Activated CD8-positive, alpha-beta T cell treated with anti-CD3 and anti-CD28 coated beads for 36 hours (primary cell): ENCODE data around the gene CYP20A1. TPM values are rescaled to one million over a fixed set of nuclear protein-coding genes. Genes with fewer than 3 reads are reported as not detected.
A peak's percentile ranks its signal among the peaks of the same experiment; 100 is the strongest.

ENCODE experiments used
- ATAC-seq: fragments of 200-7000 bp; cut with Tn5 transposase; one replicate; pipeline ENCODE4 v1.10.0; 2021; ENCODE audit warnings: mild to moderate bottlenecking, moderate library complexity
- CTCF ChIA-PET: fragments of 350-600 bp; sonication (Branson Sonifier 250); formaldehyde crosslinking; loops from one replicate; lab custom pipeline; 2021; ENCODE audit warnings: antibody characterized with exemption; lab: Charles Lee
- POLR2A ChIA-PET: fragments of 350-600 bp; sonication (Branson Sonifier 250); formaldehyde crosslinking; loops from one replicate; lab custom pipeline; 2021; ENCODE audit warnings: antibody characterized with exemption; lab: Charles Lee
- DNase-seq: peaks from one replicate; pipeline ENCODE4 v3.0.0-alpha.2; 2020
- H3K27ac Mint-ChIP-seq: one replicate; pipeline ENCODE4 v1.8.0; 2021; ENCODE audit warnings: mild to moderate bottlenecking, mixed read lengths
- H3K27me3 Mint-ChIP-seq: one replicate; pipeline ENCODE4 v1.8.0; 2021; ENCODE audit warnings: mixed read lengths
- H3K36me3 Mint-ChIP-seq: one replicate; pipeline ENCODE4 v1.8.0; 2021; ENCODE audit warnings: low read depth, mixed read lengths
- H3K4me1 Mint-ChIP-seq: one replicate; pipeline ENCODE4 v1.8.0; 2021; ENCODE audit warnings: low read depth, mixed read lengths
- H3K4me3 Mint-ChIP-seq: one replicate; pipeline ENCODE4 v1.8.0; 2021; ENCODE audit warnings: mild to moderate bottlenecking, moderate library complexity, mixed read lengths
- H3K9me3 Mint-ChIP-seq: one replicate; pipeline ENCODE4 v1.8.0; 2021; ENCODE audit warnings: mixed read lengths
- CTCF ChIP-seq: fragments of 200-600 bp; IDR thresholded peaks from one replicate; pipeline ENCODE4 v1.8.0; 2022; ENCODE audit warnings: antibody characterized with exemption, mild to moderate bottlenecking
- intact Hi-C: fragments of 100-400 bp; cut with micrococcal nuclease; formaldehyde crosslinking; loops from one replicate; pipeline ENCODE4 v1.10.0; 2022
- total RNA-seq, 2 experiments: library from RNA; stranded (reverse); gene quantifications; one replicate each; pipeline ENCODE4 v1.2.3, GENCODE V29; 2021

The CYP20A1 gene
- total RNA-seq, 2 experiments from 2014 or later: 13.8 to 14.3 TPM

- Mint-ChIP-seq H3K27ac (peak overlapping the region; percentile 98), H3K27me3 (no peaks in the 10 kb centered on the region), H3K4me3 (peak overlapping the region; percentile 83), H3K36me3 (peaks cover 17% of the 10 kb centered on the region), H3K4me1 (peaks cover 23% of the 10 kb centered on the region), H3K9me3 (no peaks in the 10 kb centered on the region)
- ATAC-seq (no peak), DNase-seq (no peak)
- TF ChIP-seq CTCF: no peak
- intact Hi-C loops: loop anchor here (10.0 kb wide), 1 partner anchor 577 kb away; no protein-coding TSS in a partner anchor
- ChIA-PET POLR2A (interaction anchor here (0.7 to 2.0 kb wide), 6 partner anchors 9 to 369 kb away, joined by 3 to 9 read pairs (median 4); partner anchors contain the start of gene ABI2), CTCF (interaction anchor here (3.8 kb wide), 1 partner anchor 13 kb away, joined by 23 read pairs; no protein-coding TSS in a partner anchor)
Measured at GRCh38 chr2:203237346-203238238, 1.2 kb upstream of the CYP20A1 start.

- ChIA-PET CTCF (interaction anchor here (0.6 to 3.8 kb wide), 3 partner anchors 10 to 469 kb away, joined by 3 to 23 read pairs (median 3); no protein-coding TSS in a partner anchor), POLR2A (interaction anchor here (0.8 to 2.0 kb wide), 5 partner anchors 10 to 90 kb away, joined by 3 to 9 read pairs (median 5); partner anchors contain the start of gene ABI2)
- no peak for TF ChIP-seq CTCF
- Mint-ChIP-seq H3K4me3 (peak overlapping the region; percentile 83), H3K27ac (peak overlapping the region; percentile 98), H3K4me1 (peaks cover 29% of the 10 kb centered on the region), H3K9me3 (no peaks in the 10 kb centered on the region), H3K27me3 (no peaks in the 10 kb centered on the region), H3K36me3 (peaks cover 23% of the 10 kb centered on the region)
- no peak for DNase-seq
- intact Hi-C loops: loop anchor here (10.0 kb wide), 1 partner anchor 577 kb away; no protein-coding TSS in a partner anchor
- ATAC-seq: peak; percentile 0
Measured at GRCh38 chr2:203238292-203238703, 520 bp upstream of the CYP20A1 start.

GRCh38 chr2:203240491-203240890, 1.7 kb downstream of the CYP20A1 start:
- Mint-ChIP-seq H3K4me1 (peaks cover 37% of the 10 kb centered on the region), H3K4me3 (peak overlapping the region; percentile 83), H3K9me3 (no peaks in the 10 kb centered on the region), H3K27ac (peak overlapping the region; percentile 98), H3K36me3 (peaks cover 34% of the 10 kb centered on the region), H3K27me3 (no peaks in the 10 kb centered on the region)
- intact Hi-C loops: no loop called here
- ATAC-seq (no peak), DNase-seq (no peak)
- ChIA-PET POLR2A (no interaction called here), CTCF (interaction anchor here (0.9 to 3.8 kb wide), 2 partner anchors 16 to 19 kb away, joined by 3 to 23 read pairs; no protein-coding TSS in a partner anchor)
- no peak for TF ChIP-seq CTCF

GRCh38 chr2:203242518-203242917, 3.7 kb downstream of the CYP20A1 start:
- intact Hi-C loops: no loop called here
- H3K36me3 Mint-ChIP-seq: peaks cover 41% of the 10 kb centered on the region
- peak overlapping the region; percentile 27 for H3K27ac Mint-ChIP-seq
- ChIA-PET CTCF (interaction anchor here (0.6 kb wide), 1 partner anchor 213 kb away, joined by 3 read pairs; no protein-coding TSS in a partner anchor), POLR2A (interaction anchor here (0.8 kb wide), 1 partner anchor 16 kb away, joined by 3 read pairs; no protein-coding TSS in a partner anchor)
- DNase-seq: peak; percentile 10
- H3K4me3 Mint-ChIP-seq: no peak overlapping the region
- no peak for TF ChIP-seq CTCF
- no peak for ATAC-seq
- no peaks in the 10 kb centered on the region for H3K27me3 Mint-ChIP-seq
- H3K4me1 Mint-ChIP-seq: peaks cover 40% of the 10 kb centered on the region
- no peaks in the 10 kb centered on the region for H3K9me3 Mint-ChIP-seq
